Measurements from ENCODE around the gene RARRES2. TPM values are rescaled to one million over a fixed set of nuclear protein-coding genes. Genes with fewer than 3 reads are reported as not detected.

RARRES2 gene
- total RNA-seq, 1 experiment from 2014 or later: 2.1 TPM

DNA sequence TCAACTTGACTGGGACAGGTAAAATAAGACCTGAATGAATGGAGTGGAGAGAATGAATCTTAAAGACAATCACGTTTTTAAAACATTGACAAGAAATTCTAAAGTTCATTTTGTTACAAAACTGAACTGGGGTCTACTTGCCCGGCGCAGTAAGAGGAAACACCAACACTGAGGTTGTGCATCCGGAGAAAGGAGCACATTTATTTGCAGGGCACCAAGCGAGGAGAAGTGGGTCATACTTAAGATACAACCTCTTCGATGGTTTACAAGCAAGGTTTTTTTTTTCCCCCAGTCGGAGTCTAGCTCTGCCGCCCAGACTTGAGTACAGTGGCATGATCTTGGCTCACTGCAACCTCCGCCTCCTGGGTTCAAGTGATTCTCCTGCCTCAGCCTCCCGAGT lies 23.8 kb upstream of the RARRES2 start:
- H3K9ac ChIP-seq (ENCODE audit: low read length): no peak overlapping the region
- no peaks in the 10 kb centered on the region for H4K20me1 ChIP-seq (ENCODE audit: insufficient read depth)
- ChIA-PET RAD21 (ENCODE audit: low non-redundant PET in 1 of 2, low total read pairs in 2 of 2, uncharacterized antibody in 2 of 2, unreplicated experiment in 2 of 2) (no interaction called here), CTCF (interaction anchor here (1.3 to 1.5 kb wide), 2 partner anchors 8 to 53 kb away, joined by 3 read pairs; no protein-coding TSS in a partner anchor), POLR2A (interaction anchor here (0.7 kb wide), 1 partner anchor 17 kb away, joined by 3 read pairs; no protein-coding TSS in a partner anchor)
- H3K9me3 ChIP-seq (ENCODE audit: control insufficient read depth in 1 of 2, insufficient read depth in 1 of 2, low read depth in 1 of 2, low read length in 2 of 2): no peaks in the 10 kb centered on the region
- intact Hi-C loops (cut with micrococcal nuclease): loop anchor here (5.0 to 10.0 kb wide), 2 partner anchors 37 to 60 kb away; no protein-coding TSS in a partner anchor
- H2AFZ ChIP-seq (ENCODE audit: low read depth, low read length, poor library complexity, severe bottlenecking): no peak overlapping the region
- no peak overlapping the region for H3K27ac ChIP-seq (ENCODE audit: low read depth, low read length)
- TF ChIP-seq FOSL1 (IDR thresholded peaks at IDR 0.05; ENCODE audit: low read depth) (no peak), EGR1 (IDR thresholded peaks at IDR 0.05; ENCODE audit: low read depth) (no peak), SIN3A (IDR thresholded peaks at IDR 0.05; ENCODE audit: low read depth) (no peak)
- no TSS peak for BruUV-seq (replicated peaks)
- no peak overlapping the region for H3K4me3 ChIP-seq (replicated peaks in 1 of 2; ENCODE audit: low read depth in 1 of 2, low read length in 2 of 2)
- H3K4me1 ChIP-seq (ENCODE audit: control insufficient read depth in 1 of 2, insufficient read depth in 2 of 2, low read length in 2 of 2): peaks cover 12 to 23% of the 10 kb centered on the region in 2 experiments
- no peak overlapping the region for H3K4me2 ChIP-seq (ENCODE audit: low read length)
- ATAC-seq (no peak), DNase-seq (ENCODE audit: low read depth, low spot score) (no peak)
- H3K27me3 ChIP-seq (ENCODE audit: insufficient read depth, low read length): no peaks in the 10 kb centered on the region
- no peaks in the 10 kb centered on the region for H3K9me2 ChIP-seq (ENCODE audit: insufficient read depth)
- H3K36me3 ChIP-seq (ENCODE audit: control insufficient read depth in 1 of 2, insufficient read depth in 2 of 2, low read length in 2 of 2): no peaks in the 10 kb centered on the region
- H3K79me2 ChIP-seq (ENCODE audit: insufficient read depth, low read length): peaks cover 17% of the 10 kb centered on the region

DNA sequence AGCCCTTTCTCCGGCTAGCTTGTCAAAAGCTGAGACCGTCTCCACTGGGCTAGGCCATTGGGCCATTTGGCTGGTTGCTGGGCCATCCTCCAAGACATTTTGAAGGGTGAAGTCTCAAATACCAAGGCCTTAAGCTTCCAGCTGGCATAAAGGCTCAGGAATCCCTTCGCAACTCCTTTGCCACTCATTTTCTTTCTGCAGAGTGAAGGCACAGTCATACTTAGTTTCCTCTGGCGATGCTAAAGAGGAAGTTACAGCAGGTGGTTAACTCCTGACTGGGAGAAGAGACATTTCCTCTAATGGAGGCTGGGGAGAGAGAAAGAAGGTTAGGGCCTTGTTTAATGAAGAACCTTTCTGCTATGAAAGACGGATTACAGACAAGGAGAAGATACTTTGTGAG lies 22.4 kb upstream of the RARRES2 start:
- TF ChIP-seq FOSL1 (IDR thresholded peaks at IDR 0.05; ENCODE audit: low read depth) (no peak), SIN3A (IDR thresholded peaks at IDR 0.05; ENCODE audit: low read depth) (no peak), ZFX (IDR thresholded peaks at IDR 0.05) (no peak), ATF3 (IDR thresholded peaks at IDR 0.05) (no peak), EGR1 (IDR thresholded peaks at IDR 0.05; ENCODE audit: low read depth) (no peak), POLR2AphosphoS5 (IDR thresholded peaks at IDR 0.05; ENCODE audit: low read depth, low read length) (no peak), EZH2phosphoT487 (IDR thresholded peaks at IDR 0.05; ENCODE audit: borderline replicate concordance) (no peak), CEBPB (IDR thresholded peaks at IDR 0.05; ENCODE audit: low read depth) (no peak), SRF (IDR thresholded peaks at IDR 0.05; ENCODE audit: low read depth) (no peak), EZH2 (IDR thresholded peaks at IDR 0.05) (no peak), TCF7L2 (IDR thresholded peaks at IDR 0.05; ENCODE audit: borderline replicate concordance, extremely low read depth, insufficient read depth, insufficient read length) (no peak), YY1 (IDR thresholded peaks at IDR 0.05; ENCODE audit: extremely low read depth, insufficient replicate concordance, low read depth, low read length) (no peak), POLR2A (IDR thresholded peaks at IDR 0.05; ENCODE audit: borderline replicate concordance, extremely low read depth, insufficient read depth, insufficient read length) (no peak), CTCF (IDR thresholded peaks at IDR 0.05 in 2 of 3, conservative IDR thresholded peaks at IDR 0.05 in 1 of 3; ENCODE audit: borderline replicate concordance in 1 of 3, insufficient read depth in 1 of 3, low read depth in 2 of 3, low read length in 2 of 3) (no peak)
- TF ChIP-seq, protein P1, sequence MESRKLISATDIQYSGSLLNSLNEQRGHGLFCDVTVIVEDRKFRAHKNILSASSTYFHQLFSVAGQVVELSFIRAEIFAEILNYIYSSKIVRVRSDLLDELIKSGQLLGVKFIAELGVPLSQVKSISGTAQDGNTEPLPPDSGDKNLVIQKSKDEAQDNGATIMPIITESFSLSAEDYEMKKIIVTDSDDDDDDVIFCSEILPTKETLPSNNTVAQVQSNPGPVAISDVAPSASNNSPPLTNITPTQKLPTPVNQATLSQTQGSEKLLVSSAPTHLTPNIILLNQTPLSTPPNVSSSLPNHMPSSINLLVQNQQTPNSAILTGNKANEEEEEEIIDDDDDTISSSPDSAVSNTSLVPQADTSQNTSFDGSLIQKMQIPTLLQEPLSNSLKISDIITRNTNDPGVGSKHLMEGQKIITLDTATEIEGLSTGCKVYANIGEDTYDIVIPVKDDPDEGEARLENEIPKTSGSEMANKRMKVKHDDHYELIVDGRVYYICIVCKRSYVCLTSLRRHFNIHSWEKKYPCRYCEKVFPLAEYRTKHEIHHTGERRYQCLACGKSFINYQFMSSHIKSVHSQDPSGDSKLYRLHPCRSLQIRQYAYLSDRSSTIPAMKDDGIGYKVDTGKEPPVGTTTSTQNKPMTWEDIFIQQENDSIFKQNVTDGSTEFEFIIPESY (IDR thresholded peaks at IDR 0.05; ENCODE audit: extremely low read depth, insufficient replicate concordance, low read length): no peak
- H3K4me2 ChIP-seq (ENCODE audit: low read length): no peak overlapping the region
- no TSS peak for BruUV-seq (replicated peaks)
- H3K4me3 ChIP-seq (replicated peaks in 1 of 2; ENCODE audit: low read depth in 1 of 2, low read length in 2 of 2): no peak overlapping the region
- H3K36me3 ChIP-seq (ENCODE audit: control insufficient read depth in 1 of 2, insufficient read depth in 2 of 2, low read length in 2 of 2): no peaks in the 10 kb centered on the region
- intact Hi-C loops (cut with micrococcal nuclease): loop anchor here (10.0 kb wide), 1 partner anchor 59 kb away; no protein-coding TSS in a partner anchor
- H3K9me3 ChIP-seq (ENCODE audit: control insufficient read depth in 1 of 2, insufficient read depth in 1 of 2, low read depth in 1 of 2, low read length in 2 of 2): no peaks in the 10 kb centered on the region
- H3K27me3 ChIP-seq (ENCODE audit: insufficient read depth, low read length): no peaks in the 10 kb centered on the region
- RAD21 ChIA-PET (ENCODE audit: low non-redundant PET in 1 of 2, low total read pairs in 2 of 2, uncharacterized antibody in 2 of 2, unreplicated experiment in 2 of 2): no interaction called here
- CTCF ChIA-PET: no interaction called here
- POLR2A ChIA-PET: no interaction called here
- no peaks in the 10 kb centered on the region for H4K20me1 ChIP-seq (ENCODE audit: insufficient read depth)
- H3K9me2 ChIP-seq (ENCODE audit: insufficient read depth): no peaks in the 10 kb centered on the region
- H2AFZ ChIP-seq (ENCODE audit: low read depth, low read length, poor library complexity, severe bottlenecking): no peak overlapping the region
- peaks cover 8 to 15% of the 10 kb centered on the region in 2 experiments for H3K4me1 ChIP-seq (ENCODE audit: control insufficient read depth in 1 of 2, insufficient read depth in 2 of 2, low read length in 2 of 2)
- H3K79me2 ChIP-seq (ENCODE audit: insufficient read depth, low read length): peaks cover 4% of the 10 kb centered on the region
- no peak overlapping the region for H3K9ac ChIP-seq (ENCODE audit: low read length)
- ATAC-seq (no peak), DNase-seq (ENCODE audit: low read depth, low spot score) (no peak)
- no peak overlapping the region for H3K27ac ChIP-seq (ENCODE audit: low read depth, low read length)

All from HCT116 (cell line).